NCI-H510A treated with DMSO at 0.1 percent for 48 hours (cell line): ENCODE data around the gene ZGRF1.
"Not testable (repeated sequence)": the region's sequence is repeated elsewhere in the genome, so short reads cannot be mapped to it uniquely, and the experiment has no call there.

Experiments used
- DNase-seq: peaks from one replicate; lab custom pipeline; 2025; lab: John Stamatoyannopoulos, UW

Gene ZGRF1

DNA sequence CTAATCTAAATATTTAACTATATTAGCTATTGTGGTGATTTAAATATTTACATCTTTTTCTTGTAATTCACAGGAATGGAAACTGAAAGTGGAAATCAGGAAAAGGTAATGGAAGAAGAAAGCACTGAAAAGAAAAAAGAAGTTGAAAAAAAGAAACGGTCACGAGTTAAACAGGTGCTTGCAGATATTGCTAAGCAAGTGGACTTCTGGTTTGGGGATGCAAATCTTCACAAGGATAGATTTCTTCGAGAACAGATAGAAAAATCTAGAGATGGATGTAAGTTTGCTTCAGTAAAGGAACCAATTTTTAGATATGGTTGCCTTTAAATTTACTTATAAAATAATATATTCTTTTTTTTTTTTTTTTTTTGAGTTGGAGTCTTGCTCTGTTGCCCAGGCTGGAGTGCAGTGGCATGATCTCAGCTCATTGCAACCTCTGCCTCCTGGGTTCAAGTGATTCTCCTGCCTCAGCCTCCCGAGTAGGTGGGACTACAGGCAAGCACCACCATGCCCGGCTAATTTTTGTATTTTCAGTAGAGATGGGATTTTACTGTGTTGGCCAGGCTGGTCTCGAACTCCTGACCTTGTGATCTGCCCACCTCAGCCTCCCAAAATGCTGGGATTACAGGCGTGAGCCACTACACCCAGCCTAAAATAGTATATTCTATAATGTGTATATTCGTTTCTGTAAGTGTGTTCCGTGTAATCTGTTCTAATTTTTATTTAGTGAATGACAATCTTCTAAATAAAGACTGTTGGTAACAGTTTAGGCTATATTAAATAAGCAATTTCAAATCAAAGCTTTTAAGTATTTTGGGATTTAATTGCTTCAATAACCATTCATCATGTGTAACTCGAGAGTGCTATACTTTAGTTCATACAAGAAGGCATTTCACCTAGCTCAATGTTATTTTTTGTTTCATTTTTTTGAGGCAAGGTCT, 8.2 kb upstream of the ZGRF1 start:
- DNase-seq, result not testable (repeated sequence)

DNA sequence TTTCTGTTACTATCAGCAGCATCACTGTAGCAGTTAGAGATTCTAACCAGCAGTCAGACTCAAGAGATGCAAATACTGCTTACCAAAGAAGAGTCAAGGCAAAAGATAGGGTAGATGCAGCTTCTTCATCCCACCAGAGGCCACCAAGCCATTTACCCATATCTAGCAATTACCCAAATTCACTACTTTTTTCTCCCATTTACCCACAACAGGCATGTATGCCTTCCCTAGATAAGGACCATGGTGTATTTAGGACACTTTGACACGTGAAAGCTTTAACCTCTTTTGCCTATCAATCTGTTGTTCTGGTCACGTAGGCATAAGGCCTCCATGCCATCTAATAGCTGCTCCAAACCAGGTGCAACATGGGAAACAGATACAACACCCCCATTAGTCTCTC, 5.8 kb upstream of the ZGRF1 start:
- no peak for DNase-seq

- no peak for DNase-seq
Observed at GRCh38 chr4:112637552-112637866, 800 bp upstream of the ZGRF1 start.

GRCh38 chr4:112633477-112634235, 3.1 kb downstream of the ZGRF1 start:
- peak; percentile 14 for DNase-seq

DNA sequence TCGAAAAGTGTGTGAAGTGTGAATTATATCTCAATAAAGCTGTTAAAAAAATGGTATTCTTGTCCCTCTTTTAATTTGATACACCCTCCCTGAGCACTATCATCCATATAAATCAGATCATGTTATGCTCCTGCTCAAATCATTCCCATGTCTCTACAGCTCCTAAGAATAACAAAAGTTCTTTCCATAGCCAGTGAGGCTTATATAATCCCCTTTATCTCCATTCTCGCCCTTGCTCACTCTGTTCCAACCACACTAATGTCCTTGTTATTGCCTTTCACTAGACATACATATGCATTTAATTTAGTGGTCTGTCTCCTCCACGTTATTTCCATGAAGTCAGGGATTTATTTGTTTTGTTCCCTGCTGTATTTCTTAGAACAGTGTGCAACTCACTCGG, 10.5 kb downstream of the ZGRF1 start:
- no peak for DNase-seq

GRCh38 chr4:112616984-112617383, 19.7 kb downstream of the ZGRF1 start:
- no peak for DNase-seq

DNA sequence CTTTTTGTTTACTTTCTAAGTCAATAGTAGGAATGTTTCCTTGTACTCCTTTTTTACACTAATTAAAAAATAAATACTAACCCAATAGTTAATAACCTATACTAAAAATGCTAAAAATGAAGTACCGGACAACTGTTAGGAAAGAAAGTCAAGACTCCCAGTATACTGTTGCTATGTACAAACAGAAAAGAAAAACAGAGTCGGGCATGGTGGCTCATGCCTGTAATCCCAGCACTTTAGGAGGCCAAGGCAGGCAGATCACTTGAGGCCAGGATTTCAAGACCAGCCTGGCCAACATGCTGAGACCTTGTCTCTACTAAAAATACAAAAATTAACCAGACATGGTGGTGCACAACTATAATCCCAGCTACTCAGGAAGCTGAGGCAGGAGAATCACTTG, 23.9 kb downstream of the ZGRF1 start:
- not testable (repeated sequence) for DNase-seq

- peak; percentile 20 for DNase-seq
Observed at GRCh38 chr4:112604589-112604988, 32.1 kb downstream of the ZGRF1 start.

DNA sequence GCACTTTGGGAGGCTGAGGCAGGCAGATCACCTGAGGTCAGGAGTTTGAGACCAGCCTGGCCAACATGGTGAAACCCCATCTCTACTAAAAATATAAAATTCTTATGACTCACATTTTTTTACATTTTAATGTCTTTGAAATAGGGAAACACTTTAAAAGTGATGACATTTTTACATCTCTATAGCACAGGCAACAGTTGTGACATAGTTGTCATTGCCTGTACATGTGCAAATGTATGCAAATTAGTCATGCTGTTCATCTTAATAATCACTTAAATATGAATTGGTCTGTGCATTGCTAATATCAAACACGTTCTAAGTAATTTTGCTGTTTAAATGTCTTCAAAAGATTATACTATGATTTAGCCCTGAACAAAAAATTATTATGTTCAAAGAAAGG, 41.7 kb downstream of the ZGRF1 start:
- DNase-seq, result no peak

- no peak for DNase-seq
Observed at GRCh38 chr4:112593438-112594133, 43.1 kb downstream of the ZGRF1 start.

GRCh38 chr4:112592717-112593116, 44.0 kb downstream of the ZGRF1 start:
- no peak for DNase-seq

GRCh38 chr4:112591593-112591992, 45.1 kb downstream of the ZGRF1 start:
- no peak for DNase-seq

- DNase-seq, result no peak
Observed at GRCh38 chr4:112589206-112589605, 47.5 kb downstream of the ZGRF1 start.

DNA sequence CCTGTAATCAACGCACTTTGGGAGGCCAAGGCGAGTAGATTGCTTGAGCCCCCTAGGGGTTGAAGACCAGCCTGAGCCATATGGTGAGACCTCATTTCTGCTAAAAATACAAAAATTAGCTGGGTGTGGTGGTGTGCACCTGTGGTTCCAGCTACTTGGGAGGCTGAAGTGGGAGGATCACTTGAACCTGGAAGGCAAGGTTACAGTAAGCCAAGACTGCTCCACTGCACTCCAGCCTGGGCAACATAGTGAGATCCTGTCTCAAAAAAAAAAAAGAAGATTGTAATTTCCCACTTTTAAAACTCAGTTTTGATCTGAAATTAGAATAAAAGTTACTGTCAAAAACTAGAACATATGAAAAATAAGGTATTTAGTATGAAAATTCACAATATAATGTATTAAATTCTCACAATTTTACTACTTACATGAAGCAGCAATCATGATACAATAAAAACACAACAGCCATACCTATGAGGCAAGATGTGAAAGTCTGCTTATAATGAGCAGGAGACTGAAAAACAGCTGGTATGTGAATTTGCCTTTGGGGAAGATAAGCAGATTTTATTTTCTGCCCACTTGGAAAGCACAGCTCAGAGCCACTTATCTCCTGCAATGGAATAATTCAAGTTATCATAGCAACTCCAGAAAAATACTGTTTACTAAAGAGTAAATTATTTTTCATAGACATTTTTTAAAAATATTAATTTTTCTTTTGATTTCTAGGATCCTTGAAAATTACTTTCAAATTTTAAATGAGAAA, 50.6 kb downstream of the ZGRF1 start:
- DNase-seq, result no peak

- DNase-seq, result no peak
Observed at GRCh38 chr4:112567536-112567935, 69.2 kb downstream of the ZGRF1 start.

DNA sequence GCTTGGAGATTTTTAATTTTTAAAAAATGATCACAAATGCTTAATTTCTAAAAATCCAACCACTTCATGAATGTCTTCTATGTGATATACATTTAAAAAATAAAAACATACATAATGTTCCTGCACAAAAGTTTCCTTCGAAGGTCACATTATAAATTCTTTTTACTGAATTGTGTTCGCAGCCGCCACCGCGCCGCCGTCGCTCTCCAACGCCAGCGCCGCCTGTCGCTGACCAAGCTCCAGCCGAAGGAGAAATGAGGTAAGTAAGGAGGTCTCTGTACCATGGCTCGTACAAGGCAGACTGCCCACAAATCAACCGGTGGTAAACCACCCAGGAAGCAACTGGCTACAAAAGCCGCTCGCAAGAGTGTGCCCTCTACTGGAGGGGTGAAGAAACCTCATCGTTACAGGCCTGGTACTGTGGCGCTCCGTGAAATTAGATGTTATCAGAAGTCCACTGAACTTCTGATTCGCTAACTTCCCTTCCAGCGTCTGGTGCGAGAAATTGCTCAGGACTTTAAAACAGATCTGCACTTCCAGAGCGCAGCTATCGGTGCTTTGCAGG, 71.9 kb downstream of the ZGRF1 start:
- no peak for DNase-seq

DNA sequence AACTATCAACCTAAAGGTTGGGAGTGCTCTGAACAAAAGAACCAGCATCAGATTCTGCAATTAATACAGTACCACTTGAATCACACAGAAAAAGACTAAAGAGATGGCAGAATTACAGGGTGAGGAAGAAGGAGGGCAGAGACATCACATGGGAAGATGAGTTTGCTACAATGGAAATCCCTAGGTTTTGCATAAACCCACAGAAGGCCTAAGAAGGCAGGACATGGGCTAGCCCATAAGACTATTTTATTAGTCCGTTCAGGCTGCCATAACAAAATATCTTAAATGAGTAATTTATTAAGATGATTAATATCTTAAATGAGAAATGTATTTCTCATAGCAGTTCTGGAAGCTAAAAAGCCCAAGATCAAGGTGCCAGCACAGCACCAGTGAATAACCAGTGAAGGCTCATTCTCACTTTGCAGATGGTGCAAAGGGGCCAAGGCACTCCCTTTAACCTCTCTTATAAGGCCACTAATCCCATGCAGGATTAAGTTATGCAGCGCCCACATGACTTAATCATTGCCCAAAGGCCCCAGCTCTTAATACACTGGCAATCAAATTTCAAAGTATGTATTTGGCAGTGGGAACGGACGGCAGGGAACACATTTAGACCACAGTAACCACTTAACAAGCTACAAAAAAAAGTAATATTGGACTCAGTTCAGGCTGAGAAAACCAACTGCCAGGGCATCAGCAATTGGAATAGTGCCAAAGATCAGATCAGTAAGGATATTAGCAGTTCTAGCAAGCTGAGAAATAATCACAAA, 73.1 kb downstream of the ZGRF1 start:
- DNase-seq, result no peak

DNA sequence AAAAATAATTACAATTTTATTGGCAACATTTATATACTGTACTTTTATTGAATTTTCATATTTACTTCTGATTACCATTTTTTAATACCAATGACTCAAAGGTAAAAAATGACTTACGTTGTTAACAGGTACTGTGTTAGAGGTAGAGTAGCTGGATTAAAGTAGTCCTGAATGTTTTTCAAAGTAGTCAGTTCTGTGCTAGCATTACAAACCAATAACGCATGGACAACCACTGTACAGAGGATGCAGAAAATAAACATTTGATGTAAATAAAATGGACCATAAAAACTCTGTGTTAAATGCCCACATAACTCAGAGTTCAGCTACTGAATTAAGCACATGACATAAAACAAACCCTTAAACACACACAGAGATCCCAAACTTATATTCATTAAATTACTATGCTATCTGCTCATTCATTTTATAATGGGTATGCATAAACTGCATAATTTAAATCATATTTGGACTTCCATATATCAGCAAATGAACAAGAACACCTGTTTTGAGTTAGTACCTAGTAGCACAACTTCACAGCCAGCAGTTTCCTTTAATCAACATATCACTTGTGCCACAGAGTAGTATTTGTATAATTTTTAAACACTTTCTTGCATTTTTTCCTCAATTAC, 74.3 kb downstream of the ZGRF1 start:
- no peak for DNase-seq

DNA sequence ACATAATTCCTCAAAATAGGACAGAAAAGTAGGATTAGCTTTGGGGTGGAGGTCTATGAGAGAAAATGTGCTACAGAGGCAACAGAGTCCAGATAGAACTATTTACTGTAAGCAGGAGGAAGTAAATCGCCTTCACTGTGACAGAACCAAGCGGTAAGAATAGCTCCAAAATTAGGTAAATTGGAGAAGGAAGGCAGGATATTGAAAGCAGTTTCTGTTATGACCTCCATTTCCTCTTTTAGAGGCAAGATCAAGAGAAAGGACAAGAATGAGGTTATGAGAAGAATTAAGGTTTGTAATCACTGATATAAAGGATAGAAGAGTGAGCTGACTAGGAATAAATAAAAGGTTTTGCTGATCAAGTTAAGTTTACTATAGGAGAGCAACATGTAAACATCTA, 76.6 kb downstream of the ZGRF1 start:
- DNase-seq, result no peak

- no peak for DNase-seq
Observed at GRCh38 chr4:112559053-112559452, 77.7 kb downstream of the ZGRF1 start.
